HCT116 (cell line): Measurements from ENCODE around the gene AQP5.

Experiments
- CEBPB ChIP-seq: IDR thresholded peaks from 2 replicates; pipeline ENCODE4 v1.6.1; 2012; ENCODE audit warnings: low read depth
- EZH2 ChIP-seq: fragments of 200-600 bp; sonication (generic); IDR thresholded peaks from 2 replicates; pipeline ENCODE4 v1.6.1; 2017; ENCODE audit warnings: antibody characterized with exemption, mixed run types
- EZH2phosphoT487 ChIP-seq: fragments of 200-600 bp; IDR thresholded peaks from 2 replicates; pipeline ENCODE4 v1.6.1; 2018; ENCODE audit warnings: antibody characterized with exemption, borderline replicate concordance
- JUND ChIP-seq: IDR thresholded peaks from 2 replicates; pipeline ENCODE4 v1.6.1; 2012
- POLR2A ChIP-seq: IDR thresholded peaks from 2 replicates; pipeline ENCODE4 v1.7.0; 2011; ENCODE audit warnings: borderline replicate concordance; ENCODE audit not compliant: insufficient read depth, insufficient read length; ENCODE audit errors: extremely low read depth
- POLR2AphosphoS5 ChIP-seq: IDR thresholded peaks from 2 replicates; pipeline ENCODE4 v1.6.1; 2011; ENCODE audit warnings: mild to moderate bottlenecking, low read depth, low read length, moderate library complexity
- SIN3A ChIP-seq: IDR thresholded peaks from 2 replicates; pipeline ENCODE4 v1.6.1; 2012; ENCODE audit warnings: low read depth
- SP1 ChIP-seq: IDR thresholded peaks from 2 replicates; pipeline ENCODE4 v1.6.1; 2012; ENCODE audit warnings: low read depth
- TCF7L2 ChIP-seq: IDR thresholded peaks from 2 replicates; pipeline ENCODE4 v1.7.0; 2011; ENCODE audit warnings: borderline replicate concordance, inconsistent platforms; ENCODE audit not compliant: insufficient read depth, insufficient read length; ENCODE audit errors: extremely low read depth
- ZFX ChIP-seq: fragments of 450-650 bp; IDR thresholded peaks from 2 replicates; pipeline ENCODE4 v1.6.1; 2017
- TF ChIP-seq, protein P1 (sequence below), 3 experiments: fragments of 200-600 bp in 1 of 3; sonication (generic) in 1 of 3; IDR thresholded peaks in 2 of 3; conservative IDR thresholded peaks in 1 of 3; 2 replicates each; pipeline ENCODE4 v1.5.1; 2012 to 2017; ENCODE audit warnings: low read depth in 2 of 3, low read length in 2 of 3, antibody characterized with exemption in 1 of 3, borderline replicate concordance in 1 of 3, control low read depth in 1 of 3, mild to moderate bottlenecking in 1 of 3, mixed read lengths in 1 of 3, mixed run types in 1 of 3, moderate library complexity in 1 of 3; ENCODE audit not compliant: insufficient read depth in 1 of 3
- TF ChIP-seq, protein P2 (sequence below): IDR thresholded peaks from 2 replicates; pipeline ENCODE4 v1.6.1; 2011; ENCODE audit warnings: mild to moderate bottlenecking, low read length, moderate library complexity; ENCODE audit not compliant: insufficient replicate concordance; ENCODE audit errors: extremely low read depth
- TF ChIP-seq, protein P3 (sequence below): IDR thresholded peaks from 2 replicates; pipeline ENCODE4 v1.6.1; 2012

DNA sequence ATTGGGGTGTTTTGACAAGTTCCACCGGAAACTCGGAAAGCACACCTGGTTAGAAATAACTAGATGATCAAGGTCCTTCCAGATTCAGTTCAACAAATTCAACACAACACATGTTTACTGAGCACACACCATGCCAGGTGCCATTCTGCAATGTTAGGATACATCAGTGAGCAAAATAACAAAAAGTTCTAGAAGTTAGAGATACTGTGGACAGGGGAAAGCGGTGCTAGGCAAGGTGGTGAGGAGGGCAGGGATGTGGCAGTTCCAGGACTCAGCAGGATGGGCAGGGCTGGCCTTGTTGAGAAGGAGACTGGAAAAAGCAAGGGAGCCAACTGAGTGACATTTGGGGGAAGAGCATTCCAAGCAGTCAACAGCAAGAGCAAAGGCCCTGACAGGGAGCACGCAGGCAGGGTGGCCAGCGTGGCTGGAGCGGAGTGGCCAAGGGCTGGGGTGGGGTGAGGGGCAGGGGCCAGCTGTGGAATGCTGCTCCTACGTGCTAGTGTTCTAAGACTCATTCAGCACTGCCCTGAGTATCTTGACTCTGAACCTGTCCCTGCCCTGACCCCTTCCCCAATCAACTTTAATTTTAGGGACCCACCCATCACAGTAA is 38.5 kb upstream of the AQP5 start:
- TF ChIP-seq SIN3A (no peak), JUND (no peak), ZFX (no peak), SP1 (no peak), POLR2A (no peak), POLR2AphosphoS5 (no peak), EZH2 (no peak), CEBPB (no peak), TCF7L2 (no peak), EZH2phosphoT487 (no peak)
- TF ChIP-seq, protein P1, sequence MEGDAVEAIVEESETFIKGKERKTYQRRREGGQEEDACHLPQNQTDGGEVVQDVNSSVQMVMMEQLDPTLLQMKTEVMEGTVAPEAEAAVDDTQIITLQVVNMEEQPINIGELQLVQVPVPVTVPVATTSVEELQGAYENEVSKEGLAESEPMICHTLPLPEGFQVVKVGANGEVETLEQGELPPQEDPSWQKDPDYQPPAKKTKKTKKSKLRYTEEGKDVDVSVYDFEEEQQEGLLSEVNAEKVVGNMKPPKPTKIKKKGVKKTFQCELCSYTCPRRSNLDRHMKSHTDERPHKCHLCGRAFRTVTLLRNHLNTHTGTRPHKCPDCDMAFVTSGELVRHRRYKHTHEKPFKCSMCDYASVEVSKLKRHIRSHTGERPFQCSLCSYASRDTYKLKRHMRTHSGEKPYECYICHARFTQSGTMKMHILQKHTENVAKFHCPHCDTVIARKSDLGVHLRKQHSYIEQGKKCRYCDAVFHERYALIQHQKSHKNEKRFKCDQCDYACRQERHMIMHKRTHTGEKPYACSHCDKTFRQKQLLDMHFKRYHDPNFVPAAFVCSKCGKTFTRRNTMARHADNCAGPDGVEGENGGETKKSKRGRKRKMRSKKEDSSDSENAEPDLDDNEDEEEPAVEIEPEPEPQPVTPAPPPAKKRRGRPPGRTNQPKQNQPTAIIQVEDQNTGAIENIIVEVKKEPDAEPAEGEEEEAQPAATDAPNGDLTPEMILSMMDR (IDR thresholded peaks at IDR 0.05 in 2 of 3, conservative IDR thresholded peaks at IDR 0.05 in 1 of 3; ENCODE audit: borderline replicate concordance in 1 of 3, insufficient read depth in 1 of 3, low read depth in 2 of 3, low read length in 2 of 3): no peak
- TF ChIP-seq, protein P2, sequence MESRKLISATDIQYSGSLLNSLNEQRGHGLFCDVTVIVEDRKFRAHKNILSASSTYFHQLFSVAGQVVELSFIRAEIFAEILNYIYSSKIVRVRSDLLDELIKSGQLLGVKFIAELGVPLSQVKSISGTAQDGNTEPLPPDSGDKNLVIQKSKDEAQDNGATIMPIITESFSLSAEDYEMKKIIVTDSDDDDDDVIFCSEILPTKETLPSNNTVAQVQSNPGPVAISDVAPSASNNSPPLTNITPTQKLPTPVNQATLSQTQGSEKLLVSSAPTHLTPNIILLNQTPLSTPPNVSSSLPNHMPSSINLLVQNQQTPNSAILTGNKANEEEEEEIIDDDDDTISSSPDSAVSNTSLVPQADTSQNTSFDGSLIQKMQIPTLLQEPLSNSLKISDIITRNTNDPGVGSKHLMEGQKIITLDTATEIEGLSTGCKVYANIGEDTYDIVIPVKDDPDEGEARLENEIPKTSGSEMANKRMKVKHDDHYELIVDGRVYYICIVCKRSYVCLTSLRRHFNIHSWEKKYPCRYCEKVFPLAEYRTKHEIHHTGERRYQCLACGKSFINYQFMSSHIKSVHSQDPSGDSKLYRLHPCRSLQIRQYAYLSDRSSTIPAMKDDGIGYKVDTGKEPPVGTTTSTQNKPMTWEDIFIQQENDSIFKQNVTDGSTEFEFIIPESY: no peak
- TF ChIP-seq, protein P3, sequence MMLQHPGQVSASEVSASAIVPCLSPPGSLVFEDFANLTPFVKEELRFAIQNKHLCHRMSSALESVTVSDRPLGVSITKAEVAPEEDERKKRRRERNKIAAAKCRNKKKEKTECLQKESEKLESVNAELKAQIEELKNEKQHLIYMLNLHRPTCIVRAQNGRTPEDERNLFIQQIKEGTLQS: no peak
